ENCODE measurements around the gene EPN2. TPM values are rescaled to one million over a fixed set of nuclear protein-coding genes. Genes with fewer than 3 reads are reported as not detected.
"Not testable (repeated sequence)": the region's sequence is repeated elsewhere in the genome, so short reads cannot be mapped to it uniquely, and the experiment has no call there.

EPN2 gene
- total RNA-seq, 3 donors from 2014 or later, result 6.1 to 9.5 (median 7.2) TPM

DNA sequence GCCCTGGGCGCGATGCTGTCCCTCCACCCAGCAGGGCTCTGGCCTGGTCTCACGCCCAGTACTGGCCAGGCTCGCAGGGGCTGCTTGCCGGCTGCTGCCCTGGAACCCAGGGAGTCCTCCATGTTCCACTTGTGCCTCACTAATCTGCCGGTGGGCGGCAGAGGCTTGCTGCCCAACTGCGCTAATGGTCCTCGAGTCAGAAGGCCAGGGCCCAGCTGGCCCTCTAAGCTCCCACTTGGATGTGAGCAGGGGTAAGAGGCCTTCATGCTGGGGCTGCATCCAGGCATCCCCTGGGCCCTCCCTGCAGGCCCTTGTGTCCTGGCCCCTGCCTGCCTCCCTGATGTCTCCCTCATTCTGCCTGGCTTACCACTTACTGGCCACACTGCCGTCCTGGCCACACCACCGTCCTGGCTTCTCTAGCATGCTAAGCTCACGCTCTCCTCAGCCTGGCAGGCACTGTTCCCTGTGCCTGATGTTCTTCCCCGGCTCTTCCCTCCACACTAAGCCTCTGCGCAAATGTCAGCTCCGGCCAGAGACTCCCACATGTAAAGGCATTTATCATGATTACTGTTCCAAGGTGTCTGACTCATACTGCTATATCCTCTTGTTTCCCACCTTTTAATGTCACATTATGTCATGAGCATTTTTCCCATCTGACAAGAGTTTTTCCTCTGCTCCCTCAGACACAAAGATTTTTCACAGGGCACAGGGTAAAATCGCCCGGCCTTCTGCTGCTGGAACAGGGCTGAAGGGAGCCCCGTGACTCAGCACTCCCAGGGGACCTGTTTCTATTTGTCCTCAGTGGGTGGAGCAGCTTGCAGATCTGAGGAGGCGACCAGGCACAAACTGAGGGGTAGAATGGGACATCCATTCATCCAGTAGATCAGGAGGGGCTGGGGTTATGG is 109.4 kb downstream of the EPN2 start:
- Mint-ChIP-seq H3K4me3 (no peak overlapping the region), H3K4me1 (ENCODE audit: low read depth) (no peaks in the 10 kb centered on the region), H3K9me3 (no peaks in the 10 kb centered on the region), H3K27me3 (ENCODE audit: low read depth) (peaks cover 5% of the 10 kb centered on the region), H3K36me3 (ENCODE audit: insufficient read depth) (no peaks in the 10 kb centered on the region)
- ATAC-seq (no peak), DNase-seq (no peak)

DNA sequence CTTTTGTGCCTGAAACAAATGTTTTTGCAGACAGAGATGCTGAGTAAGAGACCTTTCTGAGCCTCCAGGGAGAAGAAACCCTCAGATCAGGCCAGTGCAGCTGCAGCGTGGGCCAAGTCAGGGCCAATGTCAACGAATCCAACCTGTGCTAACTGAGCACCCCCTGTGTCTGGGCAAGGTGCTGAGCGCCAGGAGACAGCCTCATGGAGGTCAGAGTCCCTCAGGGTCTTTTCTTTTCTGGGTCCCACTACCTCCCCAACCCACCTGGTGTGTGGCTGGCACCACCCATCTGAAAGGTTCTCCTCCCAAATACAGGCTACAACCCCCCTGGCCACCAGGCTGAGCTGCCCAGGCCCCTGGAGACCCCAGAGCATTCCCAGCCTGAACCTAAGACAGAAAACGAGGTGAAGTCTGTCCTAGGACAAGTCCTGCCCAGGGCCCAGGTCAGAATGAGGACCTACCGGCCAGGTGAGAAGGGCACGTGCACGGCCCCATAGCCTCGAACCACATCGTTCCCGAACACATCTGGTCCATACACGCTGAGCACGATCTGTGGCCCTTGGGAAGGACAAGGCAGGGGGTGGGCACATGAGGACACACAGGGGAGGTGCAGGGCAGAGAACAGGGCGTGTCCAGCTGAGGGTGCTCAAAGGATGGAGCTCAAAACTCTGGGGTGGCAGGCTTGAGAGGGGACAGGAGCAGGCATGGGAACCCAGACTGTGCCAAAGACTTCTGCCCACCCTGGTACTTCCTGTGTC is 110.3 kb downstream of the EPN2 start:
- Mint-ChIP-seq H3K4me3 (no peak overlapping the region), H3K9me3 (no peaks in the 10 kb centered on the region), H3K36me3 (ENCODE audit: insufficient read depth) (no peaks in the 10 kb centered on the region), H3K4me1 (ENCODE audit: low read depth) (no peaks in the 10 kb centered on the region), H3K27me3 (ENCODE audit: low read depth) (no peaks in the 10 kb centered on the region)
- DNase-seq (no peak), ATAC-seq (no peak)

DNA sequence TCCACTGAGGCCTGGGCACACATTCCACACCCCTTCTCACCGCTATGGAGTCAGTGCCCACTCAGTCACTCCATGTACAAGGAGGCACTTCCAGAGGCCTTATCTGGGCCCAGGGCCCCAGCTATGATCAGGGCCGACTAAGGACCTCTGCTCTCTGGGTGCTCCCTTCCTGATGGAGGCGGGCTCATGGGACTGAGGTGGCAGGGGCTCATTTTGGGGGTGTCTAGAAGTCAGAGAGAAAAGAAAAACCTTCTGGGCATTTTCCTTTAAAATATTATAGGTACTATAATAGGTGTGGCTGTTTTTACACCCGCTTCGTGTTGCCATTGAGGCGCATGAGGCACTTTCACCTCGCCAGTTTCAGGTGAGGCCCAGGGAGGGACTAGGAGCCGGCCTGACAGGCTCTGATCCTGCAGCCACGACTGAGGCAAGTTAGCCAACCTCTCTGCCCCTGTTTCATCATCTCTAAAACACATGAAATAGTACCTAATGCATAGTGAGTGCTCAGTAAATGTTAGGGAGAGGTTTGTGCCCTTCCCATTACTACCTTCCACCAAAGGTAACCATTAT is 111.0 kb downstream of the EPN2 start:
- DNase-seq, result no peak
- Mint-ChIP-seq H3K4me3 (no peak overlapping the region), H3K27me3 (ENCODE audit: low read depth) (no peaks in the 10 kb centered on the region), H3K4me1 (ENCODE audit: low read depth) (no peaks in the 10 kb centered on the region), H3K36me3 (ENCODE audit: insufficient read depth) (no peaks in the 10 kb centered on the region), H3K9me3 (no peaks in the 10 kb centered on the region)
- no peak for ATAC-seq

DNA sequence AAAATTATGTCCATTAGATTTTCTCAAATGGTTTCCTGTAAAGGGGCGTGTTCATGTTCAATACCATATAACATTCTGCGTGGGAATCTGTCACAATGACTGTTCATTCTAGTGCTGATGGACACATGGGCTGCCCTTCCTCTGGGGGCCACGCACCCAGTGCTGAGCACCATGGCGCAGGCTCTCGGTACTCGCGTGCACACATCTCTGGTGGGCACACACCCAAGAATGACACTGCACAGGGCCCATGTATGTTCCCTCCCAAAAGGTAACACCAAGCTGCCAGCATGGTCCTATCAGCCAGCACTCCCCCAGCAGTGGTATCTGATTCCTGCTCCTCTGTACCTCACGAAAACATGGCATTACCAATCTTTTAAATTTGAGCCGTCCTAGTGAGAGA is 111.6 kb downstream of the EPN2 start:
- Mint-ChIP-seq H3K4me3 (no peak overlapping the region), H3K9me3 (no peaks in the 10 kb centered on the region)
- no peak for DNase-seq

DNA sequence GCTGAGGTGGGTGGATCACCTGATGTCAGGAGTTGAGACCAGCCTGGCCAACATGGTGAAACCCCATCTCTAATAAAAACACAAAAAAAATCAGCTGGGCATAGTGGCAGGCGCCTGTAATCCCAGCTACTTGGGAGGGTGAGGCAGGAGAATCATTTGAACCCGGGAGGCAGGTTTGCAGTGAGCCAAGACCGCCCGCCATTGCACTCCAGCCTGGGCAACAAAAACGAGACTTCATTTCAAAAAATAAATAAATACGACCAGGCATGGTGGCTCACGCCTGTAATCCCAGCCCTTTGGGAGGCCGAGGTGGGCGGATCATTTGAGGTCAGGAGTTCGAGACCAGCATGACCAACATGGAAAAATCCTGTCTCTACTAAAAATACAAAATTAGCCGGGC is 116.2 kb downstream of the EPN2 start:
- not testable (repeated sequence) for H3K27me3 Mint-ChIP-seq (ENCODE audit: low read depth); H3K4me1 Mint-ChIP-seq (ENCODE audit: low read depth); ATAC-seq; H3K4me3 Mint-ChIP-seq; H3K36me3 Mint-ChIP-seq (ENCODE audit: insufficient read depth); H3K9me3 Mint-ChIP-seq; DNase-seq

More for the DNA sequence above, 111.6 kb downstream of the EPN2 start:
- Mint-ChIP-seq H3K27me3 (ENCODE audit: low read depth) (no peaks in the 10 kb centered on the region), H3K36me3 (ENCODE audit: insufficient read depth) (no peaks in the 10 kb centered on the region), H3K4me1 (ENCODE audit: low read depth) (no peaks in the 10 kb centered on the region)
- ATAC-seq, result no peak

DNA sequence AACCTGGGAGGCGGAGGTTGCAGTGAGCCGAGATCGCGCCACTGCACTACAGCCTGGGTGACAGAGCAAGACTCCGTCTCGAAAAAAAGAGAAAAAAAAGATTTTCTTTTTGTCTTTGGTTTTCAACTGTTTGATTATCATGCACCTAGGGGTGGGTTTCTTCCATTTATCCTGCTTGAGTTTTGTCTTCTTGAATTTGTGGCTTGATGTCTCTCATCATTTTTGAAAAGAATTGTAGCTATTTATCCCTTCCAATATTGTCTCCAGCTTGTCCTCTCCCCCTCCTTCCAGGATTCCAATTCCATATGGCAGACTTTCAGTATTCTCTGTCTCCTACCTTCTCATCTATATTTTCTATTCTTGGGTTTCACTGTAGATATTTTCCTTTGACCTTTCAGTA is 117.6 kb downstream of the EPN2 start:
- Mint-ChIP-seq H3K4me3 (no peak overlapping the region), H3K9me3 (no peaks in the 10 kb centered on the region)
- no peak for ATAC-seq

DNA sequence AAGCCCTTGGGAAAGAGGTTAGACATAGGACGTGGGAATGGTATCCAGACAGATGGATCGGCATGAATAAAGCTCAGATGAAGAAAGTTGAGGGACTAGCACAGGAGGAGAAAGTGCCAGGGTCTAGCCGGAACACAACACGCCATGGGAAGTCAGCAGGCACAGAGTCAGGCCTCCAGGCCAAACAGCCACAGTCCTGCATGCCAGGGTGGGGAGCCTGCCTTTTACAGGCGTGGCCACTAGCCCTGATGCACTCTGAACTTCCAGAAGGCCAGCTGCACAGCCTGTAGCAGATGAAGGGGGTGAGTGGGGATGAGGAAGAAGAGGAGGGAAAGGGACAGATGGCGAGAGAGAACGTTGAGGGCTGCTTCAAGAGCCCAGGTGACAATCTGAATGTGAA is 120.2 kb downstream of the EPN2 start:
- Mint-ChIP-seq H3K9me3 (no peaks in the 10 kb centered on the region), H3K4me1 (ENCODE audit: low read depth) (peaks cover 6% of the 10 kb centered on the region), H3K36me3 (ENCODE audit: insufficient read depth) (peaks cover 2% of the 10 kb centered on the region), H3K4me3 (no peak overlapping the region), H3K27me3 (ENCODE audit: low read depth) (peaks cover 20% of the 10 kb centered on the region)
- ATAC-seq, result no peak
- no peak for DNase-seq

More for the DNA sequence above, 117.6 kb downstream of the EPN2 start:
- Mint-ChIP-seq H3K4me1 (ENCODE audit: low read depth) (no peaks in the 10 kb centered on the region), H3K36me3 (ENCODE audit: insufficient read depth) (peaks cover 2% of the 10 kb centered on the region), H3K27me3 (ENCODE audit: low read depth) (peaks cover 16% of the 10 kb centered on the region)
- DNase-seq, result no peak

- Mint-ChIP-seq H3K4me1 (ENCODE audit: low read depth) (peaks cover 6% of the 10 kb centered on the region), H3K36me3 (ENCODE audit: insufficient read depth) (peaks cover 2% of the 10 kb centered on the region), H3K27me3 (ENCODE audit: low read depth) (peaks cover 20% of the 10 kb centered on the region), H3K9me3 (no peaks in the 10 kb centered on the region), H3K4me3 (no peak overlapping the region)
- DNase-seq (no peak), ATAC-seq (no peak)
Measured at GRCh38 chr17:19357761-19358160, 120.6 kb downstream of the EPN2 start.

DNA sequence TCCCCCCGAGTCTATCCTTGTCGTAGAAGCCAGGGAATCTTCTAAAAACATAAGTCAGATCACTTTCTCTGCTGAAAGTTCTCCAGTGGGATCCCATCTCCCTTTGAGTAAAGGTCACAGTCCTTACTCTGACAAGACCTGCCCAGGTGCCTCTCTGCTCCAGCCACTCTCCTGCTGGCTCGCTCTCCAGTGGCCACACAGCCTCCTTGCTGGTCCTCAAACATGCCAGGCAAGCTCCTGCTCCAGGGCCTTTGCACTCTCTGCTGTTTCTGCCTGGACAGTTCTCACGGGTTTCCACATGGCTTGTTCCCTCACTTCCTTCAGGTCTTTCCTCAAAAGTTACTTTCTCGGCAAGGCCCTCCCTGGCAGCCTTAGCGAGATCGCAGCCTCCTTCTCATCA is 122.0 kb downstream of the EPN2 start:
- Mint-ChIP-seq H3K4me3 (no peak overlapping the region), H3K36me3 (ENCODE audit: insufficient read depth) (peaks cover 2% of the 10 kb centered on the region), H3K27me3 (ENCODE audit: low read depth) (peaks cover 20% of the 10 kb centered on the region), H3K4me1 (ENCODE audit: low read depth) (peaks cover 8% of the 10 kb centered on the region), H3K9me3 (no peaks in the 10 kb centered on the region)
- DNase-seq (no peak), ATAC-seq (no peak)

- Mint-ChIP-seq H3K4me1 (ENCODE audit: low read depth) (peaks cover 8% of the 10 kb centered on the region), H3K36me3 (ENCODE audit: insufficient read depth) (peaks cover 2% of the 10 kb centered on the region), H3K27me3 (ENCODE audit: low read depth) (peaks cover 19% of the 10 kb centered on the region), H3K4me3 (no peak overlapping the region), H3K9me3 (no peaks in the 10 kb centered on the region)
- DNase-seq, result no peak
- no peak for ATAC-seq
Measured at GRCh38 chr17:19359856-19360255, 122.7 kb downstream of the EPN2 start.

- Mint-ChIP-seq H3K9me3 (no peaks in the 10 kb centered on the region), H3K4me1 (ENCODE audit: low read depth) (peaks cover 8% of the 10 kb centered on the region), H3K4me3 (no peak overlapping the region), H3K27me3 (ENCODE audit: low read depth) (peaks cover 19% of the 10 kb centered on the region), H3K36me3 (ENCODE audit: insufficient read depth) (peaks cover 2% of the 10 kb centered on the region)
- DNase-seq (no peak), ATAC-seq (no peak)
Measured at GRCh38 chr17:19360772-19361171, 123.6 kb downstream of the EPN2 start.

GRCh38 chr17:19361326-19361725 is 124.2 kb downstream of the EPN2 start:
- Mint-ChIP-seq H3K4me3 (peak overlapping the region; percentile 17), H3K27me3 (ENCODE audit: low read depth) (peaks cover 19% of the 10 kb centered on the region), H3K4me1 (ENCODE audit: low read depth) (peaks cover 8% of the 10 kb centered on the region), H3K9me3 (no peaks in the 10 kb centered on the region), H3K36me3 (ENCODE audit: insufficient read depth) (peaks cover 2% of the 10 kb centered on the region)
- DNase-seq, result no peak
- no peak for ATAC-seq

DNA sequence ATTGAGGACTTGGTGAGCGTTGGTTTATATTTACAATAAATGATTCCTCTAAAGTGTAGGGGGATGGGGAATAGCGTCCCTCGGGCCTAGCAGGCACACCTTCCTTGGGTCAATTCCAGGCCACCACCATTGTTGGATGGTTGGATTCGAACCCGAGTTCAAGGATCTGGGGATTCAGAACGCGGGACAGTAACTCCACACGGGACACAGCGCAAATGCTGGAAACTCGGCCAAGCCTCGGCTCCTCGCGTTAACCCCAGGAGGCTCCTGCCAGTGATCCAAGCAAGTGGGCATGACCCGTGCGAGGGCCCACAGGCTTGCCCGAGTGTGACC is 124.7 kb downstream of the EPN2 start:
- no peak for DNase-seq
- peak overlapping the region; percentile 87 for H3K4me3 Mint-ChIP-seq
- H3K4me1 Mint-ChIP-seq (ENCODE audit: low read depth), result peaks cover 8% of the 10 kb centered on the region

GRCh38 chr17:19362277-19363113 is 125.3 kb downstream of the EPN2 start, which contains the start of gene B9D1:
Gene B9D1, minus strand, starts transcription at chr17:19362723. Its CDS starts 154 bp downstream, at chr17:19362569.
- no peaks in the 10 kb centered on the region for H3K9me3 Mint-ChIP-seq

More for the DNA sequence above, 124.7 kb downstream of the EPN2 start:
- H3K27me3 Mint-ChIP-seq (ENCODE audit: low read depth), result peaks cover 19% of the 10 kb centered on the region
- ATAC-seq, result no peak
- peaks cover 2% of the 10 kb centered on the region for H3K36me3 Mint-ChIP-seq (ENCODE audit: insufficient read depth)
- H3K9me3 Mint-ChIP-seq, result no peaks in the 10 kb centered on the region

More at GRCh38 chr17:19362277-19363113, 125.3 kb downstream of the EPN2 start, which contains the start of gene B9D1:
- H3K4me3 Mint-ChIP-seq, result peak within 1 kb of the TSS; percentile 87
- no peaks in the 10 kb centered on the region for H3K36me3 Mint-ChIP-seq (ENCODE audit: insufficient read depth)
- H3K27me3 Mint-ChIP-seq (ENCODE audit: low read depth), result peaks cover 15% of the 10 kb centered on the region
- ATAC-seq, result peak; percentile 90 to 92
- peak; percentile 94 for DNase-seq
- peaks cover 8% of the 10 kb centered on the region for H3K4me1 Mint-ChIP-seq (ENCODE audit: low read depth)

Data from activated T-cell treated with anti-CD3 and anti-CD28 coated beads, Interleukin-2, amount 50 U/mL, for 4 hours (primary cell).